NCI-H2227 (cell line): Measurements from ENCODE around the gene MAGEA9B.
"Not testable (repeated sequence)": the region's sequence is repeated elsewhere in the genome, so short reads cannot be mapped to it uniquely, and the experiment has no call there.

ENCODE experiments used
- DNase-seq: peaks from one replicate; lab custom pipeline; 2025; ENCODE audit not compliant: unreplicated experiment; lab: John Stamatoyannopoulos, UW

MAGEA9B gene

DNA sequence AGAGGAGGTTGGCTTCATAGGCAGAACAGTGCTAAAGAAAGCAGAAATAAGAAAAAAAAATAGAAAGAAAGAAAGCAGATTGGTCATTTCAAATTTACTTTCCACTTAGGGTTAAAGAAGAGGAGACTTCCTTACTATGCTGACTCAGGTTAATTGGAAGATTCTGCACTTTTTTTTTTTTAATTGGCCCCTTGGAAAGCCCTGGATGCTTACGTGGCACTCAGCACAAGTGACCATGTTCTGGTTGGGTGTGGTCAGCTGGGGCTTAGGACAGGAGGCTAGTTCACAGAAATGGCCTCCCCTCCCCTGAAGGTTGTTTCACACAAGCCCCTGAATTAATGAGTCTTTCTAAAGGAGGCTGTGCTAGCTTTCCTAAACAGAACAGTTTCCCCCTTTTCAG lies 14.5 kb downstream of the MAGEA9B start:
- no peak for DNase-seq

DNA sequence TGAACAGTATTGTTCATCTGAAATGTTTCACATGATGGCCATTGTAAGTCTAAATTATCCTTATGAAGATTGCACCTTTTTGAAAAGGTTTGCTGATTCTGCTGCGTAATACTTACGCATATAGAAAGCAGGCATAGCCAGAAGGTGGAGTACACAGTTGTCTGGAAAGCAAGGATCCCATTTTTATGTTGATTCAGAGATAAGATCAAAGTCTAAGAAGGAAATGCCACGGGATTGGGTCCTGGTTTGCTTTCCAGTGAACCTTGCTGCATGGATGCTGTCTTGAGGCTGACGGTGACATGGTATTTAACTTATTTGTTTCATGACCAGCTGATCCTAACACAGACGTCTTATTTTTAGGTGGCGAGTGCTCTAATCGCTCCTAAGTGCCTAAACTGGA lies 15.5 kb downstream of the MAGEA9B start:
- no peak for DNase-seq

DNA sequence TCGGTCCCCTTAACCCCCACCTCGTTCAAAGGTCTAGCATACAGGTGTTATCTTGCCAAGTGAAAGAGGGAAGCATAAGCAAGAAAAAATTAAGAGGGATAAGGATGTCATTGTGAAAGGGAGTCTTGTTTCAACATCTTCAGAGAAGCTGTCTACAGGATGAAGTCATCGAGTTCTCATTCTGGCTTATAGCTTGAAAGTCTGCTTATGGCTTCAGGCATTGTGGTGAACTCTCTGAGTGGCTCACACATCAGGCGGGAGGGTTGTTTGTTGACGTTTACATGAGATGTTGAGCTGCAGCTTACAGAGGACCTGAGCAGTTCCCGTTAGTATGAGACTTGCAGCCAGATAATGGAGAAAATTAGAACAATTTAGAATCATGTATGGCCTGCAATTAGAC lies 16.6 kb downstream of the MAGEA9B start:
- no peak for DNase-seq

DNA sequence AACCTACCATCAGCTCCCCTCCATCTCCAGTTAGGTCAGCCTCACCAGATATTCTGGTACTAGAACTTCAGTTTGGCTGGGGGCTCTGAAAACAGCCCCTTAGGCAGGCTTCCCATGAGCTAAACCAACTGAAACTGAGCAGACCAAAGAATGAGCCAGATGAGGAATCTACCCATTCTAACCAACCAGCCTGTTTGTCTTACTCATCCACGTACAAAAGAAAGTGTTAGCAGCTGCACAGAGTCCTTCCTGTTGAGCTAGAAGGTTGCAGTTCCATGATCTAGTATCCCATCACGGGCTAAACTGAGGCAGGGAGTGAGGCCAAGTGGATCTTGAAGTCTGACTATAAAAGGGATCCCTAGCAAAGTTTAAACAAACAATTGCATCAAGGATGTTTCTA lies 17.5 kb downstream of the MAGEA9B start:
- DNase-seq = no peak

DNA sequence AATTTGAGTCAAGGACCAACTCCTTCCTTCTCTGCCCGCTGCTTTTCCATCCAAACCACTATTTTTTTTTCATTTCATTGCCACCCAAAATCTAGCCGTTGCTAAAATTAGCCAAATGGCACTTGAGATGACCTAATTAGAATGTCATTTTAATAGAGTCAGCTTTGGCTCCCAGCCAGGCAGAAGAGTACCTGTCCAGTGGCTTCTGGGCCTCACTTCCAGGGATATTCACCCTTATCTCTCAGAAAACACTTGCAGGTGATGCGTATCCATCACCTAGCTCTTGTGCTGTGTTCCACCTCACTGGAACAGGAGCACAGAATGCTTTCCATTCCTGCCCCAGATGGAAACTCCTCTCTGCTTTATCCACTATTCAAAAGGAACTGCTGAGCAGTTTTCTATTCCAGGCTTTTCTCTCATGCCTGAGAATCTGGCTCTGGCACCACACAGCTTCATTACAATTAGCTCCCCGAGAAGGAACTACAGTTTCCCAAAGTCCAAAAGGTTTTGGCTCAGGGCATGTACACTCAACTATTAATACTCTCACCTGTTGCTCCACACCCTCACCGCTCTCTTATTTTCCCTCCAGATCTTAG lies 18.5 kb downstream of the MAGEA9B start:
- no peak for DNase-seq

DNA sequence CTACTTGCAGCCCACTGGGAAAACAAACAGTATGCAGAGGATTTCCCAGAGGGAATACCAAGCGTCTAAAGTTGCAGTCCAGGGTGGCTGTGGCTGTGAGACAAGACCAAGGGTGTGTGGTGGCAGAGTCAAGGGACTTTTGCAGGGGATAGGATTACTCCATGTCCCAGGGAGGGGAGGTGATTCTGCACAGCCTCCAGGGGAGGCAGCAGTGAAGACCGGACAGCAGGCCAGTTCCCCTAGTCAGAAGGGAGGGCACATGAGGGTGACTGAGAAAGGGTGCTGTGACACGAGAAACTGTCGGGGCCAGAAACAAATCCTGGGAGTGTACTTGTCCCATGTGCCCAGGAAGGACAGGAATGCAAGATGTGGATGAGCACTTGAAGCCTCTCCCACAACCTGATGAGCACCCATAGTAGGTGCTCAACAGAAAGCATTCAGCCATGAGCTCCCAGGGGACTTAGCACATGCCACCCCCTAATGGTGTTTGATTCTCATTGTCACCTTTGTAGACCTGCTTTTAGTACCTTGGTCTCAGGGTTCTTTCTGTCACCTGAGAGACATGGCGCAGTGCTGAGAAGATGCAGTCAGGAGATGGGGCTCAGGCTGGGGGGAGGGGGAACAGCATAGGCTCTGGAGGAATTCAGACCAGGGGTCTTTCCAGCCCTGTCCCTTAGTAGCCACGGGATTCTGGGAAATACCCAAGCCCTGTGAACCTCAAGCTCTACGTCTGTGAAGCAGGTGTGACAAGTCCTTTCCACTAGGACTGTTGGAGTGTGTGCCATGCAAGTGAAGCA lies 19.4 kb downstream of the MAGEA9B start:
- DNase-seq = no peak

DNA sequence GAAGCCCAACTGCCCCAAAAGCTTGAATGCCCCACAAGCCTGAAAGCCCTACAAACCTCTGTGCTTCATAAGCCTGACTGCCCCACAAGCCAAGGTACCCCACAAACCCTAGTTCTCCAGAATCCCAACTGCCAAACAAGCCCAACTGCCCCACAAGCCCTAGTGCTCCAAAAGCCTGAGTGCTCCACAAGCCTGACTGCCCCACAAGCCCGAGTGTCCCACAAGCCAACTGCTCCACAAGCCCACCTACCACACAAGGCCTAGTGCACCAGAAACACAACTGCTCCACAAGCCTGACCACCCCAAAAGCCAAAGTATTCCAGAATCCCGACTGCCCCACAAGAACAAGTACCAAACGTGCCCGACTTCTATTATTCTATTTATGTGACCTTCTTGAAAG lies 23.9 kb downstream of the MAGEA9B start:
- no peak for DNase-seq

DNA sequence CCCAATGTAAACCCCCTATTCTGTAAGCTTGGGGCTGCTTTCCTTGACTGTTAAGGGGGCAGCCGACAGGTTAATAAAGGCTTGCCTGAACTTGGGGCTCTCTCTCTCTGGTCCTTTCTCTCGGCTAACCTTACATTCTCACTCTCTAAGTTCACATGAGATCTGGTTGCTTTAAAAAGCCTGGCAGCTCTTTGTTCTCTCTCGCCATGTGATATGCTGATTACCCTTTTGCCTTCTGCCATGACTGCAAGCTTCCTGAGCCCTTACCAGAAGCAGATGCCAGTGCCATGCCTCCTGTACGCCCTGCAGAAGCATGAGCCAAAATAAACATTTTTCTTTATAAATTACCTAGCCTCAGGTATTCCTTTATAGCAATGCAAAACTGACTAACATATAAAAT lies 32.0 kb downstream of the MAGEA9B start:
- DNase-seq = not testable (repeated sequence)

DNA sequence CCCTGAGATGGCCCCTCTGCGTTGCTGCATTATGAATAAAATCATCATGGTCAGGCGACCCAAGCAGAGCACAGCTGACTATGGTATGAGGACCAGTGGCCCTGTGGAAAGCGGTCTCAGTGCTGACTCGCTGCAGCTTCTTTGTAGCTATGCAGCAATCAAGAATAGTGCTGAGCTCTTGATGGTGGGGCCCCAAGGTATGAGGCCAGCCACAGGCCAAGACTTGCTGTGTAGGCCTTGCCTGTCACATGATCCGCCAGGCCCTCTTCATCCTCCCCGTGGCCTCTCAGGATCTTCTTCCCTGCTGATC lies 35.4 kb downstream of the MAGEA9B start:
- not testable (repeated sequence) for DNase-seq

DNA sequence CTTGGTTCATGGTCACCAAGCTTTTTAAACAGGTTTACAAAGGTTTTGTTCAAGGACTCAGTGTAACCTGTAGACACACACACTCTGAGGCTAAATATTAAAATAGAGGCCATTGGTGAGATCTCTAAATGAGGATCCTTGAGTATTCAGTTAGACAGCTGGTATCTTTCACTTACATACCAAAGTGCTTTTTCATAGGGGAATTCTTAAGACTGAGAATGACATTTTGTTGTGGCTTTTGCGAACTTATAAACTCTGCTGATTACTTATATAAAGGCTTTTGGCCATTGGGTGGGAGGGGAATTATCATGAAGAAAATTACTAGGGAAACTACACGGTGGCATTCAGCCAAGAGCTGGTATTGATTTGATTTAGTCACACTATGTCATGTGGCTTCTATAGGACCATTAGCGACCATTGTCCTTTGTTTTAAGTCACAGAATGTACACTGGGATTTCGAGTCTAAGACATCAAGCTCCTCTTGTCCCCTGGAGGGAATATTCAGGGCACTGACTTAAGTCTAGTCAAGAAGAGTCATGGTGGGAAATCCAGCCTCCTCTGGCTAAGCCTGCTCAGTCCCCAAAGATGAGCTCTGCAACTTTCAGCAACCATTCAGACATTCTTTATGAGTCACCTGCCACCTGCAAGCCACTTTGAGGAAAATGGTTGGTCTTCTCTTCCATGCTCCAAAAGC lies 35.9 kb downstream of the MAGEA9B start:
- DNase-seq = not testable (repeated sequence)

DNA sequence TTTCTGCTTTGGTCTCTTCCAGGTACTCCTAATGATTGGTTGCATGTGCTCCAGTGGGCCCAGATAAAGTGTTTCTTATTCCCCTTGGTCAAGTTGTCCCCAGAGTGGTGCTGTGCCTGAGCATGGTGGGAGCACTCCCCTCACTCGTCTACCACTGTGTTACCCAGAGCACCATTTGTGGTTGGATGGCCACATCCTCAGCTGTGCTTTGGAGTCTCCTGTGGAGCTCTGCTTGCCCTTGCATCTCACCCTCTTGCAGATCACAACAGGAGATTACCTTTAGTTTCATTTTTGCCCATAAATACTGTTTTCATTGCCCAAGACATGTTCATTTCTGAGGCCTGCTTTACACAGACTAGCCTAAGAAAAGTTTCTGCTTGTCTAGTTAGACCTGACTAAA lies 36.8 kb downstream of the MAGEA9B start:
- not testable (repeated sequence) for DNase-seq

DNA sequence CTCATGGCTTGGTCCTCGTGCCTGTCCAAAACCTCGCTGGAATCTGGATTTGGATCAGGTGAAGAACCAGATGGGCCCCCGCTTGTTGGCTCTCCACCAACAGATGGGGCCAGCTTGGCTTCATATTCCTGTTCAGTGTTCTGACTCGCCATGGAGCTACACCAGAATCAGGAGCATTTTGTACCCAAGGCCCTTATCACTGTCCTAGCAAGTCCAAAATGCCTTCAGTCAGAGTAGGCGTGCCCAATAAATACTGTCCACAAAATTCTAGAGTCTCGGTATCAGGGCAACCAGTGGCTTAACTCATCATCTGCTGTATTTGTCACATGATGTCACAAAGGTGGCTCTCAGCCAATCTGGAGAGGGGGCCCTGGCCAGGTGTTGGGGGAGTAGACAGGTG lies 37.6 kb downstream of the MAGEA9B start, which contains the start of gene HSFX3:
TSS of gene HSFX3 (minus strand) at position 224 of the 400 bp plus-strand sequence. CDS start at position 152, 72 bp downstream.
- not testable (repeated sequence) for DNase-seq

DNA sequence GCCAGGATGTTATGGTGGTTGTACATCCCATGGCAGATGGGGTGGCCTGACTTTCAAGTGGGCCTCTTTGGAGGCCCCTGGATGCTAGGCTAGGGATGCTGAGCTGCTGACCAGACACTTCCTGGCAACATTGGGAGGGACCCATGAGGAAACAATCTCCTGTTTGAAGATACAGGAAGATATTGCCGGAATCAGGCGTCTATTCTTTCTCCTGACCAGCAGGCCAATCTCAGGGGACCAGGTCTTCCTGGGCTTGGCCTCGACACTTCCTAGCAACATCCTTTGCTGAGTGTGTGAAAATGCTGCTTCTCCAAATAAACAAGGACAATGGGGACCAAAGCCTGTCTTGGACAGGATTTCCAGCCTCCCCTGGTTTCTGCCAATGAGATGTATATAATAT lies 39.5 kb downstream of the MAGEA9B start:
- not testable (repeated sequence) for DNase-seq

DNA sequence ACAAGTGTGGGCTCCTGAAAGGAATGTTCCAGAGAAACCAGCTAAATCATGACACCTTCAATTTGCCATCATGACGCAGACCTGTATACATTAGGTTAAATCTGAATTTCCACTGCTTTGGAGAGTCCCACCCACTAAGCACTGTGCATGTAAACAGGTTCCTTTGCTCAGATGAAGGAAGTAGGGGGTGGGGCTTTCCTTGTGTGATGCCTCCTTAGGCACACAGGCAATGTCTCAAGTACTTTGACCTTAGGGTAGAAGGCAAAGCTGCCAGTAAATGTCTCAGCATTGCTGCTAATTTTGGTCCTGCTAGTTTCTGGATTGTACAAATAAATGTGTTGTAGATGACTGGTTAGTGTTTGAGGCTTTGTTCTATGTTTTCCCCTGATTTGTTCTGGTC lies 40.3 kb downstream of the MAGEA9B start:
- not testable (repeated sequence) for DNase-seq

DNA sequence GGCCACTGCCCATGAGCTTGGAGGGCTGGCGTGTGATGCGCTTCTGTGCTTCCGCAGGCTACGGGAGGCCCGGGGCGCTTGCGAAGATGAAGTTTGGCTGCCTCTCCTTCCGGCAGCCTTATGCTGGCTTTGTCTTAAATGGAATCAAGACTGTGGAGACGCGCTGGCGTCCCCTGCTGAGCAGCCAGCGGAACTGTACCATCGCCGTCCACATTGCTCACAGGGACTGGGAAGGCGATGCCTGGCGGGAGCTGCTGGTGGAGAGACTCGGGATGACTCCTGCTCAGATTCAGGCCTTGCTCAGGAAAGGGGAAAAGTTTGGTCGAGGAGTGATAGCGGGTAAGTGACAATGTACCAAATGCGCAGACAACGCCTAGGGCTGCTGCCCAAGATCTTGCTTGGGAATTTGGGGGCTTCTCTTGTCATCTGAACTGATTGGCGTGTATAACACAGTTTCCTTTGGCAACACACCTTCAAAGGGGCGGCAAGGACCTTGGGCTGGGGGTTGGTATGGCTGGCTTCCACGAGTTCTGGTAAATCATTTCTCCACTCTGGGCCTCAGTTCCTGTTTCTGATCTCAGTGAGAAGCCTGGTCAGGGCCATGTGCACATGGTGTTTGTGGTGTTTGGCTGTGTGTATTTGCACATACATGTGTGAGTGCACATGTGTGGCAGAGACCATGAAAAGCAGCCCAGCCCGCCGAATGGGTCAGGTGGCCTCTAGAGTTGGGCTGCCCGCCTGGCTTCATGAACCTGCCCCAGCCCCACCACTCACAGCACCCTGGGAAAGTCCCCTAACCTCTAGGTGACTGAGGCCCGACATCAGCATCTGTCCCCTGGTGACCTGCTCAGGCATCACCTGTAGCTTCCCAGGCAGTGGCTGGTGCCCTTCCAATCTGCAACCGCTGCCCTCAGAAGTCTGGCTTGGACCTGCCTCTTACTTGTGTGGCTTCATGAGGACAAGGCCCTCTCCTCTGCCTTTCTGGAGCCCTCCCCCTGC lies 41.4 kb downstream of the MAGEA9B start:
- DNase-seq = not testable (repeated sequence)

DNA sequence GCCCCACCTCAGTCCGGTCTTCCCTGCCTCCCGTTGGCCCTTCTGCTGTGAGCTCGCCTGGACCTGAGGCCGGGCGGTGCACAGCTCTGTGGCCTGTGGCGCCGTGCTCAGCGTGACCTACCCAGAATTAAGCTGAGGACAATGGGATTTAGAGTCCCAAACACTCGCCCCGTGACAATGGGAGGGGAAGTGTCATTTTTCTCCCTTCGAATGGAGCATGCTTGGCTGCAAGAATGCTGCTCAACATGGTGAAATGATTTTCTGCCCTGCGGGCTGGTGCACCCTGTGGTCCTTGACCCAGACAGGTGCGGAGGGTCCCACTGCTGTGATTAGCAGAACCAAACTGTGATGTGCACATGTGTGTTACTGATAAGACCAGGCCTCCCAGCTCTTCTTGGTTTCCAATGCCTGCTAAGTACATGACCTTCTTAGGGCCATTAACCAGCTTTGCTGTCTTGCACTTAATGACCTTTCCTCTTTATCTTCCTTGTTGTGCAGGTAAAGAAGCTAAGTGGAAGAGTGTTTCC lies 45.7 kb downstream of the MAGEA9B start:
- no peak for DNase-seq

DNA sequence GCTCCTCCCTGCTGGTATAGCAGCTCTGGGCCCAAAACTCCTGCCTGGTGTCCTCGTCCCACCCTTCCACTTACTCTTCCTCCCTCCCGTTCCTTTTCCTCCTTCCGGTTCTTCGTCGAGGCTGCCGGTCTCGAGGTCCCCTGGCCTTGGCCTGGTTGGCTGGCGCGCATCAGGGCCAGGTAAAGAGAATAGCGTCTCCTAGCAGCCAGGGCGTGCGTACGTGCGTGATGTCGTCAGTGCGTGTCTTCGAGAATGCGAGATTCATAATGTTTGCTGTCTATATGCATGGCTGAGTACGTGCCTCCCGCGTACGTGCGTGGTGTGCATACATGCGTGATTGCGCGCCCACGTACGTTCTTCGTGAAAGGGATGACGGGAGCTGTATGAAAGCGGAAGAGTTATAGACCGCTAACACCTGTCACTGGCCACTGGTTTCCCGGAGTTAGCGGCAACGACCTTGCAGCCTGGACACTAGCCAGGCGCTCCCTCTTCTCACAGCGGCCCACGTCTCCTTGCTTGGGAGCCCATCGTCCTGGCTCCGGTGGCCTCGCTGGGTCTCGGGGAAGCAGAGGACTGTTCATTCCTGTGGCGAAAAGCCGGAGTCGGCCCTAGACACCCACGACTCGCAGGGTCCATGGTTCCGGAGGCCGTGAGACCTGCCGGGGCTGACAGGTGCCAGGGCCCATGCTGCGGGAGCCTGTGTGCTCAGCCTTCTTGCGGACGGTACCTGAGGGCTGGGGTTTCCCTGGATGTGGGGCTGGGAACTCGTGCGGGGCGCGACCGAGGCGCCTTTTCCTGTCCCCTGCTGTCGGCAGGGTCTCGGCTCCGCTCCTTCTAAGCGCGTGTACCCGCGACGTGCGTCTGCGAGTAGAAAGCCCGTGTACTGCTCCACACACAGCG lies 46.4 kb downstream of the MAGEA9B start, which contains the start of gene EOLA1:
TSS of gene EOLA1 (plus strand) at position 392 of the 900 bp plus-strand sequence. CDS start 4,619 bp downstream, outside the sequence.
- peak; percentile 95 for DNase-seq

DNA sequence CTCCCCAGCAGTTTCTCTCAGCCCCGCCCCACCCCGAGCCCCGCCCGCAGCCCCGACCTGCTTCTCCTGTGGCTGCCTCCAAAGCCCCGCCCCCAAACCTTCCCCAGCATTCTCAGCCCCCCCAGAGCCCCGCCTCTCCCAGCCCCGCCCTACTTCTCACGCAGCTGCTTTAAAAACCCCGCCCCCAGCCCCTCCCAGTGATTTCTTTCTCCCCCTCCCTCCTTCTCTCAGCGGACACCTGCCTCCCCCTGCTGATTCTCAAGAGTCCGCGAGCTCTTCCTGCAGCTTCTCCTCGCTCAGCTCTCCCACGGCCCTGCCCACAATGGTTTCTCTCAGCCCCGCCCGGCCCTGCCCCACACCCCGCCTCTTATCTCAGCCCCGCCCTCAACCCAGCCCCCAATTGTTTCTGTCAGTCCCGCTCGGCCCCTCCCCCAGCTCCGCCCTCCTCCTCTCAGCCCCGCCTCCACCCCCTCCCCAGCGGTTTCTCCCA lies 47.1 kb downstream of the MAGEA9B start:
- DNase-seq = peak; percentile 91
